Spleen (tissue), 11 donors: ENCODE results near the gene AKT3. TPM values are rescaled to one million over a fixed set of nuclear protein-coding genes. Genes with fewer than 3 reads are reported as not detected.

Source experiments
- DNase-seq: peaks from one replicate; pipeline ENCODE4 v3.0.0-alpha.2; 2020
- H3K27ac ChIP-seq, 8 donors: fragments of 200-600 bp; sonication (generic) in 7 of 8; 1 replicate in 4 of 8; 2 replicates in 4 of 8; pipeline versions ENCODE4 v1.5.0 to v1.8.0; 2016 to 2021; ENCODE audit warnings: inconsistent platforms in 4 of 8, mild to moderate bottlenecking in 4 of 8, moderate library complexity in 1 of 8
- H3K27me3 ChIP-seq, 7 donors: fragments of 200-600 bp; sonication (generic) in 6 of 7; replicated peaks in 1 of 7; 1 replicate in 4 of 7; 2 replicates in 3 of 7; pipeline versions ENCODE4 v1.5.0 to v1.8.0; 2016 to 2021; ENCODE audit warnings: inconsistent platforms in 3 of 7, mild to moderate bottlenecking in 1 of 7
- H3K36me3 ChIP-seq, 6 donors: fragments of 200-600 bp; sonication (generic) in 5 of 6; 1 replicate in 4 of 6; 2 replicates in 2 of 6; pipeline versions ENCODE4 v1.5.0 to v1.8.0; 2016 to 2021; ENCODE audit warnings: inconsistent platforms in 2 of 6
- H3K4me1 ChIP-seq, 6 donors: fragments of 200-600 bp; sonication (generic) in 5 of 6; 1 replicate in 3 of 6; 2 replicates in 3 of 6; pipeline versions ENCODE4 v1.5.0 to v1.8.0; 2016 to 2021; ENCODE audit warnings: inconsistent platforms in 3 of 6
- H3K4me3 ChIP-seq, 8 donors: fragments of 200-600 bp; sonication (generic) in 7 of 8; 1 replicate in 4 of 8; 2 replicates in 4 of 8; pipeline versions ENCODE4 v1.5.0 to v1.8.0; 2016 to 2021; ENCODE audit warnings: inconsistent platforms in 4 of 8, mild to moderate bottlenecking in 4 of 8, moderate library complexity in 2 of 8
- H3K9me3 ChIP-seq, 8 donors: fragments of 200-600 bp; sonication (generic) in 7 of 8; 1 replicate in 4 of 8; 2 replicates in 4 of 8; pipeline versions ENCODE4 v1.5.0 to v1.8.0; 2016 to 2021; ENCODE audit warnings: inconsistent platforms in 4 of 8
- CTCF ChIP-seq, 11 experiments: fragments of 200-600 bp in 7 of 11; fragments of 450-650 bp in 4 of 11; sonication (generic) in 4 of 11; IDR thresholded peaks in 8 of 11; conservative IDR thresholded peaks in 3 of 11; 1 replicate in 7 of 11; 2 replicates in 4 of 11; pipeline versions ENCODE4 v1.4.0 to v1.8.0; 2016 to 2021; ENCODE audit warnings: antibody characterized with exemption in 11 of 11, inconsistent platforms in 4 of 11, mild to moderate bottlenecking in 1 of 11
- POLR2A ChIP-seq, 3 donors: fragments of 450-650 bp; IDR thresholded peaks; one replicate each; pipeline ENCODE4 v1.5.1; 2017; ENCODE audit warnings: antibody characterized with exemption in 3 of 3, mild to moderate bottlenecking in 1 of 3
- POLR2AphosphoS5 ChIP-seq, 3 donors: sonication (generic); formaldehyde crosslinking; IDR thresholded peaks; one replicate each; pipeline ENCODE4 v1.5.1; 2017; ENCODE audit warnings: antibody characterized with exemption in 3 of 3
- WGBS, 5 donors: extraction: QIAGEN DNeasy Blood & Tissue Kit in 3 of 5; methylation state at CpG; one replicate each; pipeline versions ENCODE4 v1.1.5 to v1.1.7; 2013 to 2018; 5-methylcytosine and 5-hydroxymethylcytosine counted together
- intact Hi-C: fragments of 100-400 bp; cut with DNase I; formaldehyde crosslinking; loops from one replicate; pipeline ENCODE4 v1.15.0; 2023; ENCODE audit warnings: low total_unique reads
- polyA plus RNA-seq, 3 donors: library from polyadenylated mRNA; stranded (reverse); fragments of 200-250 nt; gene quantifications; one replicate each; pipeline ENCODE4 v1.2.1, GENCODE V29; 2013
- total RNA-seq, 7 donors: library from RNA; depleted of rRNA in 3 of 7; stranded (reverse); fragments of >200 nt in 3 of 7; fragmentation: NEBNext Ultra II Directional in 4 of 7; extraction: Animal tissue kit (Norgen Biotek cat#: 25700) in 4 of 7; gene quantifications; one replicate each; pipeline versions ENCODE4 v1.1.0 to v1.2.1, GENCODE V29; 2016 to 2021
- donor health status: healthy with polysubstance abuse.
- donor health status: DM: no; HTN: no; CAD: no; lungs with moderate emphysema.
- donor health status: DM: no; HTN: no; CAD: no.
- donor health status: Bipolar disorder and iron deficiency.
- donor health status: healthy.
- donor health status: DM: no; HTN: no; CAD: no.
- donor health status: DM: yes; HTN: yes; CAD: no.

Gene AKT3
- total and polyA plus RNA-seq, 10 donors = 4.3 to 91.3 (median 46.4) TPM

GRCh38 chr1:243526180-243526579 is 323.9 kb downstream of the AKT3 start:
- Histone ChIP-seq H3K9me3 (peaks cover 0 to 8% (median 2%) of the 10 kb centered on the region in 8 donors), H3K27me3 (no peaks in the 10 kb centered on the region), H3K27ac (no peak overlapping the region), H3K4me1 (no peaks in the 10 kb centered on the region), H3K4me3 (no peak overlapping the region), H3K36me3 (no peaks in the 10 kb centered on the region)
- intact Hi-C loops = no loop called here
- WGBS, 5 donors = 94 to 97% (median 95%) methylated on average over 7 of the region's 7 CpGs
- no peak for TF ChIP-seq CTCF (IDR thresholded peaks at IDR 0.05 in 8 of 11, conservative IDR thresholded peaks at IDR 0.05 in 3 of 11)
- no peak for TF ChIP-seq POLR2A (IDR thresholded peaks at IDR 0.05)
- no peak for TF ChIP-seq POLR2AphosphoS5 (IDR thresholded peaks at IDR 0.05)
- DNase-seq = no peak

GRCh38 chr1:243525085-243525487 is 325.0 kb downstream of the AKT3 start:
- Histone ChIP-seq H3K27ac (no peak overlapping the region), H3K9me3 (peaks cover 0 to 8% (median 2%) of the 10 kb centered on the region in 8 donors), H3K36me3 (no peaks in the 10 kb centered on the region), H3K4me1 (no peaks in the 10 kb centered on the region), H3K4me3 (no peak overlapping the region), H3K27me3 (no peaks in the 10 kb centered on the region)
- TF ChIP-seq CTCF (IDR thresholded peaks at IDR 0.05 in 8 of 11, conservative IDR thresholded peaks at IDR 0.05 in 3 of 11) (no peak), POLR2A (IDR thresholded peaks at IDR 0.05) (no peak), POLR2AphosphoS5 (IDR thresholded peaks at IDR 0.05) (no peak)
- 82 to 90% (median 86%) methylated on average over 2 of the region's 2 CpGs for WGBS, 5 donors
- no peak for DNase-seq
- intact Hi-C loops = no loop called here

DNA sequence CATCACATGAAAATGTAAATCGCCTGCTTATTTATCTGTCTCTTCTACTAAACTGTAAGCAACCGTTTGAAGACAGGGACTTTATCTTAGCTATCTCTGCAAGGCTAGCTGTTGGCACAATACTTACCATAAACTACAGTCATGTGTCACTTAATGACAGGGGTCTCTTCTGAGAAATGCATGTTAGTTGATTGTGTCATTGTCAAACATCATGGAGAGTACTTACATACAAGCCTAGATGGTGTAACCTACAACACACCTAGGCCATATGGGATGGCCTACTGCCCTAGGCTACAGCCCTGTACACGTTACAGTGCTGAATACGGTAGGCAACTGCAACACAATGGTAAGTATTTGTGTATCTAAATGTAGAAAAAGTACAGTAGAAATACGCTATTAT is 326.3 kb downstream of the AKT3 start:
- DNase-seq = no peak
- intact Hi-C loops = no loop called here
- no peaks in the 10 kb centered on the region for H3K4me1 ChIP-seq
- TF ChIP-seq POLR2A (IDR thresholded peaks at IDR 0.05) = no peak
- TF ChIP-seq POLR2AphosphoS5 (IDR thresholded peaks at IDR 0.05) = no peak
- TF ChIP-seq CTCF (IDR thresholded peaks at IDR 0.05 in 8 of 11, conservative IDR thresholded peaks at IDR 0.05 in 3 of 11) = no peak
- no peaks in the 10 kb centered on the region for H3K36me3 ChIP-seq
- no peak overlapping the region for H3K27ac ChIP-seq
- peaks cover 0 to 6% (median 2%) of the 10 kb centered on the region in 8 donors for H3K9me3 ChIP-seq
- WGBS, 5 donors = 90 to 95% (median 92%) methylated on average over 5 of the region's 5 CpGs
- H3K27me3 ChIP-seq = no peaks in the 10 kb centered on the region
- no peak overlapping the region for H3K4me3 ChIP-seq

GRCh38 chr1:243520831-243521230 is 329.2 kb downstream of the AKT3 start:
- no peak overlapping the region for H3K4me3 ChIP-seq
- 84 to 98% (median 91%) methylated on average over 1 of the region's 1 CpG for WGBS, 5 donors
- H3K9me3 ChIP-seq = peaks cover 0 to 14% (median 9%) of the 10 kb centered on the region in 8 donors
- H3K4me1 ChIP-seq = no peaks in the 10 kb centered on the region
- H3K27me3 ChIP-seq = no peaks in the 10 kb centered on the region
- DNase-seq = no peak
- TF ChIP-seq POLR2A (IDR thresholded peaks at IDR 0.05) = no peak
- no peak for TF ChIP-seq POLR2AphosphoS5 (IDR thresholded peaks at IDR 0.05)
- TF ChIP-seq CTCF (IDR thresholded peaks at IDR 0.05 in 8 of 11, conservative IDR thresholded peaks at IDR 0.05 in 3 of 11) = no peak
- H3K36me3 ChIP-seq = peaks cover 0 to 15% (median 0%) of the 10 kb centered on the region in 6 donors
- intact Hi-C loops = no loop called here
- H3K27ac ChIP-seq = no peak overlapping the region
